A549 (cell line): Measurements from ENCODE around the gene NR2E1. TPM values are rescaled to one million over a fixed set of nuclear protein-coding genes. Genes with fewer than 3 reads are reported as not detected.

Experiments
- ATAC-seq, 2 experiments: fragments of 200-7000 bp in 1 of 2; fragments of >200 bp in 1 of 2; cut with Nextera tagmentation in 1 of 2; cut with Tn5 transposase in 1 of 2; 3 replicates each; pipeline versions ENCODE4 v1.8.0 to v1.9.1; 2018 to 2020; ENCODE audit warnings: mild to moderate bottlenecking in 1 of 2, moderate library complexity in 1 of 2
- CTCF ChIA-PET: fragments of 300-600 bp; sonication (Branson Sonifier 250); formaldehyde crosslinking; extraction: SDS; loops from one replicate; lab custom pipeline; 2021; ENCODE audit warnings: antibody characterized with exemption, inconsistent platforms; lab: Yijun Ruan, JAX
- POLR2A ChIA-PET: fragments of 350-600 bp; formaldehyde crosslinking; extraction: SDS; loops from one replicate; lab custom pipeline; 2021; ENCODE audit warnings: antibody characterized with exemption, inconsistent platforms; lab: Yijun Ruan, JAX
- DNase-seq, 2 experiments: peaks; one replicate each; pipeline versions ENCODE4 v3.0.0 to v3.0.0-alpha.2; 2011 to 2016; ENCODE audit warnings: low read depth in 1 of 2, low spot score in 1 of 2
- FAIRE-seq: peaks from 2 replicates; lab custom pipeline; 2011; peaks lifted over from hg19 to GRCh38; lab: Jason Lieb, UNC
- H3K27ac ChIP-seq, 2 experiments: fragments of >200 bp; sonication (Bioruptor Twin); formaldehyde crosslinking; 3 replicates each; pipeline ENCODE4 v1.5.1; 2016 to 2017
- H3K4me1 ChIP-seq: fragments of >200 bp; sonication (Bioruptor Twin); formaldehyde crosslinking; 3 replicates; pipeline ENCODE4 v1.6.1; 2016
- H3K4me2 ChIP-seq: fragments of >200 bp; sonication (Bioruptor Twin); formaldehyde crosslinking; 3 replicates; pipeline ENCODE4 v1.6.1; 2016
- H3K4me3 ChIP-seq: fragments of >200 bp; sonication (Bioruptor Twin); formaldehyde crosslinking; 3 replicates; pipeline ENCODE4 v1.5.1; 2016
- H3K9me3 ChIP-seq: fragments of >200 bp; sonication (Bioruptor Twin); formaldehyde crosslinking; 3 replicates; pipeline ENCODE4 v1.6.1; 2016
- BHLHE40 ChIP-seq: IDR thresholded peaks from 2 replicates; pipeline ENCODE4 v1.6.1; 2012; ENCODE audit warnings: low read depth, low read length, inconsistent platforms
- CEBPB ChIP-seq, 2 experiments: fragments of >200 bp in 1 of 2; sonication (Bioruptor Twin) in 1 of 2; formaldehyde crosslinking in 1 of 2; IDR thresholded peaks; 2 replicates each; pipeline ENCODE4 v1.6.1; 2012 to 2016
- WGBS: methylation state at CpG from one replicate; pipeline ENCODE4 v1.1.6; 2017; ENCODE audit errors: missing lambda C conversion rate; 5-methylcytosine and 5-hydroxymethylcytosine counted together
- polyA plus RNA-seq, 4 experiments: library from polyadenylated mRNA; depleted of rRNA in 3 of 4; stranded (reverse); fragments of >200 nt; fragmentation: RNase III in 1 of 4; extraction: RNeasy Plus Mini Kit Qiagen cat#74134 plus additional on column Dnase treatment in 1 of 4; gene quantifications; 2 replicates in 3 of 4; 3 replicates in 1 of 4; pipeline ENCODE4 v1.2.3, GENCODE V29; 2011 to 2017

NR2E1 gene
- polyA plus RNA-seq, 2 of the 4 experiments (the other 2 are of a cell fraction): 0.03 TPM; not detected in 1

- TF ChIP-seq BHLHE40 (no peak), CEBPB (IDR thresholded peaks at IDR 0.05) (no peak)
- 95% methylated on average over 4 of the region's 4 CpGs for WGBS
- H3K4me2 ChIP-seq: no peak overlapping the region
- H3K4me1 ChIP-seq: no peaks in the 10 kb centered on the region
- no peak for FAIRE-seq
- POLR2A ChIA-PET: no interaction called here
- ATAC-seq: no peak
- H3K9me3 ChIP-seq: no peaks in the 10 kb centered on the region; the same call in 2 of the 3 replicates
- no peak overlapping the region for H3K4me3 ChIP-seq
- no peak overlapping the region for H3K27ac ChIP-seq
- CTCF ChIA-PET: no interaction called here
- DNase-seq: no peak
These were observed 72.5 kb downstream of the NR2E1 start for GRCh38 chr6:108238322-108238721.

Other genes starting within 250 kb of the NR2E1 start
- gene SEC63, start 207.8 kb upstream of the NR2E1 start, polyA plus RNA-seq (2011; rRNA removed): 51.4 and 69.3 TPM in 2 replicates
- 21.9 to 25.5 TPM (median 23.0 TPM) in 3 replicates for gene SEC63, start 207.8 kb upstream of the NR2E1 start, polyA plus RNA-seq (2017; fragmentation: RNase III; extraction: RNeasy Plus Mini Kit Qiagen cat#74134 plus additional on column Dnase treatment)
- 41.7 and 49.6 TPM in 2 replicates for gene OSTM1, start 91.3 kb upstream of the NR2E1 start, polyA plus RNA-seq (2011; rRNA removed)
- gene OSTM1, start 91.3 kb upstream of the NR2E1 start, polyA plus RNA-seq (2017; fragmentation: RNase III; extraction: RNeasy Plus Mini Kit Qiagen cat#74134 plus additional on column Dnase treatment): 16.8 to 18.0 TPM (median 17.9 TPM) in 3 replicates
- 214 and 216 TPM in 2 replicates for gene SNX3, start 95.0 kb downstream of the NR2E1 start, polyA plus RNA-seq (2011; rRNA removed)
- gene SNX3, start 95.0 kb downstream of the NR2E1 start, polyA plus RNA-seq (2017; fragmentation: RNase III; extraction: RNeasy Plus Mini Kit Qiagen cat#74134 plus additional on column Dnase treatment): 102 to 111 TPM (median 106 TPM) in 3 replicates
- gene AFG1L, start 129.0 kb downstream of the NR2E1 start, polyA plus RNA-seq (2011; rRNA removed): 2.1 and 2.3 TPM in 2 replicates
- gene AFG1L, start 129.0 kb downstream of the NR2E1 start, polyA plus RNA-seq (2017; fragmentation: RNase III; extraction: RNeasy Plus Mini Kit Qiagen cat#74134 plus additional on column Dnase treatment): 1.3 to 1.5 TPM (median 1.3 TPM) in 3 replicates